Stimulated activated CD8-positive, alpha-beta memory T cell treated with anti-CD3 and anti-CD28 coated beads, Interleukin-12 subunit alpha, Interleukin-12 subunit beta, amount 100 ng/mL, for 24 hours (primary cell): ENCODE data around the gene PPP2R2C.

Experiments used
- DNase-seq: peaks from one replicate; pipeline ENCODE4 v3.0.0-alpha.2; 2020; ENCODE audit errors: extremely low read depth

The PPP2R2C gene

GRCh38 chr4:6472387-6473263 lies at the start of gene PPP2R2C:
TSS of gene PPP2R2C (minus strand) at chr4:6472614. CDS start at chr4:6472229, 385 bp downstream.
- DNase-seq, result no peak

GRCh38 chr4:6520978-6521377 lies 48.6 kb upstream of the PPP2R2C start:
- DNase-seq, result no peak

- no peak for DNase-seq
Observed at GRCh38 chr4:6520051-6520636, 47.7 kb upstream of the PPP2R2C start.

DNA sequence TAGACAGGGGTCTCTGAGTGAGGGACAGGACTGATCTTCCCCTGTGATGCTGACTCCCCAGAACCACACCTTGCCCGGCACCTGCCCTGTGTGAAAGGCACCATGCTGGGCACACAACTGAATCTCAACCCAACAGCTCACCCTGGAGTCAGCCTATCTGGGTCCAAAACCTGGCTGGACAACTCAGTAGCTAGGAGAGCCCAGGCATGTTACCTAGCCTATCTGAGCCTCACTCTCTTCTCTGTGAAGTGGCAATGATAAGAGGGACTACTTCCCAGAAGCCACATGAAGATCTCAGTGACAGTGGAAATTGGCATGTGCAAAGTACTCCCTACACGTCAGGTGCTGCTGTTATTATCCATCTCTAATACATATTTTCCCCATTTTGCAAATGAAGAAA lies 44.8 kb upstream of the PPP2R2C start:
- no peak for DNase-seq

DNA sequence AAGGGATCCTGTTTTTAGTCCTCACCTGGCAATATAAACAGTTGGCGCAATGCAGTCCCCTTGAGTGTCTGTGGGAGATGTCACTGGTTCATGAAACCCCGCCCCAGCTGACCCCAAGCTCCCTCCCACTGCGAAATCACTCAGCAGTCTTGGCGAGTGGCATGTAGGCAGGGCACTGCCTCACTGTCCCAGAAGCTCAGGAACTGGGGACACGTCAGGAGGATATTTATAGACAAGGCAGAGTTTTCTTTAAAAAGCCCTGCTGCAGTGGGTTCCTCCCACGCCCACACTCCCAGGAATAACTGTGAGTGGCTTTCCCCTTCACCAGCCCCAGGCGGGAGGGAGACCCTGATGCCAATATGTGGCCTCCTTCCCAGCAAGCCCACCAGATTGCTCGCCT lies 44.3 kb upstream of the PPP2R2C start:
- DNase-seq, result no peak

DNA sequence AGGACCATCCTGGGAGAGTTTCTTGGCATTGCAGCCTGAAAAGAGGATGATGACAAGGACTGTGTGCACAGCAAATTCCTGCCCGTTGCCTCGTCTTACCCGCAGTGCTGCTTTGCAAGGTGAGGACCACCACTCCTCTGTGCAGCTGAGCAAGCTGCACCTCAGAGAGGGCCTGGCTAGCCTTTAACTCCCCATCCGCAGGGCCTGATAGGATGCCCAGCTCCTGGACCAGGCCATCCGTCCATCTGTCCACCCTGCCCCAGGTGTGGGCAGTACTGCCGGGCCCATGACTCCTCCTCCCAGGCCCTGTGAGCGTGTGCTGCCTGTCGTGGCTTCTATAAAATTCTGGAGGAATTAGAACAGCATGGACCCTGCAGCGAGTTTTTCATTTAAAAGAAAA lies 43.9 kb upstream of the PPP2R2C start:
- no peak for DNase-seq

DNA sequence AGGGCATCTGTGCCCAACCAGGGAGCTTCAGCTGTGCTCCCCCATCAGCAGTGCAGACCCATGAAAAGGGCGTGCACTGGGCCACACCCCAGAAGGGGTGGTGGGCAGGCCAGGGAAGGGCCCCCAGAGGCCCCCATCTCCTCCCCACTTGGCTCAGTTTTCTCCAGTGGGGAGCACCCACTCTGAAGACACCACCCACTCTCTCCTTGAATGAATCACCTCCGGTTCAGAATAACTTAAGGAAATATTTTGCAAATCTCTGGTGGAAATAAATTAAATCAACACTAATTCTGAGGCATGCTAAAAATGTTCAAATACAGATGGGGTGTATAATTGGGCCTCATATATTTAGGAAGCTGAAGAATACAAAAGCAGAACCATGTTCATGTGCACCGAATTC lies 41.3 kb upstream of the PPP2R2C start:
- no peak for DNase-seq

DNA sequence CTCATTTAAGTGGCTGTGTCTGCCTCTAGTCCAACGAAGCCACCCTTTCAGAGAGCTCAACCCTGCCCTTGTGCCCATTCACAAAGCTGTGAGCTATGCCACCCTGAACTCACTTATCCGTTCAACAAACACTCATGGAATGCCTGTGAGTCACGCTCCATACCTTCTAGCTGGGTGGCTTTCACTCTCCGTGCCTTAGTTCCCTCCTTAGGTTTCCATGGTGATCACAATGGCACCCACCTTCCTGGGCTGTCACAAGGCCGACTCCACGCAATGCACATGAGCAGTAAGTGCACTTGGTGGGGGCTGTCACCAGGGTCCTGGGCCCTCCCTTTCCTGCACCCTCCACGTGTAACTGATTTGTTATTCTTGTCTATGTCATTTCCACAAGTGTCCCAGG lies 37.2 kb upstream of the PPP2R2C start:
- no peak for DNase-seq

DNA sequence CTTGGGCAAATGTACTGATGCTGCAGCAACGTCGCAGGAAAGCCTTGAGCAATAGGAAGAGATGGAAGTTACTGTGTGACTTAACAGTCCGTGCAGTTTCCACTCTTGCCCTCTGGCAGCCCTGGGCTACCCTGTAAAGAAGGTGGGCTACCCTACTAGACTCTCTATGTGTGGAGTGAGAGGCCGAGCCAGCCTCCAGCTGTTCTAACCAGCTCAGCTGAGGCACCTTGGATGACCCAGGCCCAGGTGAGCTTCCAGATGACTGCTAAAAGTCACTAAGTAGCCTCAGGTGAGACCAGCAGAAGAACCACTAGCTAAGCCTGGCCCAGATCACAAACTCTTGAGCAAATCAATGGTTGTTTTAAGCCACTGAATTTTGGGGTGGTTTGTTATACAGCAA lies 34.9 kb upstream of the PPP2R2C start:
- no peak for DNase-seq

GRCh38 chr4:6506616-6507140 lies 34.3 kb upstream of the PPP2R2C start:
- DNase-seq, result no peak

- no peak for DNase-seq
Observed at GRCh38 chr4:6504900-6505496, 32.6 kb upstream of the PPP2R2C start.

DNA sequence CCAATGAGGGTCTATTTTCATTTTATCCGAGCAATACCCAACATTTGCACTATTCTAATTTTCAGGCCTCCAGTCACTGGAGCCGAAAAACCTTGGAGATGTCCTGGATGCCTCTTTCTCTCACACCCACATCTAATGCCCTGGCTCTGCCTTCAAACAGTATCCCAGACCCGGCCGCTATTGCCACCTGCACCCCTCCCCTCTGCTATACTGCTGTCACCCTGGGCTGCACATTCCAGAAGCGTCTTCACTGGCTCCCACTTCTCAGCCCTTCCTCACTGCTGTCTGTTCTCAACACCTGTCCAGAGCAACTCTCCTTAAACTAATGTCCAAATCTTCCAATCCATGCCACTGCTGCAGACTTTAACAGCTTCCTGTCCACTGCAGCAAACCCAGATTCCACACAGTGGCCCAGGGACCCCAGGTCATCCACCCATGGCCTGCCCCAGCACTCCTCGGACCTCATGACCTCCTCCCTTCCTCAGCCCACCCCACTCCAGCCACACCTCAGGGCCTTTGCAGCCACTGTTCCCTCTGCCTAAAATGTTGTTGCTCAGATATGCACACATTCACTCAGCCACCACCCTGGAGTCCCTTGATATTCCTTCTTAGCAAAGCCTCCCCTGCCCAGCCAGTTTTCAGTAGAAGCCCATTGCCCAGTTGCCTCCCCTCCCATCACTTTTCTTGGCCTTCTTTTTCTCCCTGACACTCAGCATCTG lies 30.5 kb upstream of the PPP2R2C start:
- no peak for DNase-seq

GRCh38 chr4:6502147-6502546 lies 29.7 kb upstream of the PPP2R2C start:
- no peak for DNase-seq

DNA sequence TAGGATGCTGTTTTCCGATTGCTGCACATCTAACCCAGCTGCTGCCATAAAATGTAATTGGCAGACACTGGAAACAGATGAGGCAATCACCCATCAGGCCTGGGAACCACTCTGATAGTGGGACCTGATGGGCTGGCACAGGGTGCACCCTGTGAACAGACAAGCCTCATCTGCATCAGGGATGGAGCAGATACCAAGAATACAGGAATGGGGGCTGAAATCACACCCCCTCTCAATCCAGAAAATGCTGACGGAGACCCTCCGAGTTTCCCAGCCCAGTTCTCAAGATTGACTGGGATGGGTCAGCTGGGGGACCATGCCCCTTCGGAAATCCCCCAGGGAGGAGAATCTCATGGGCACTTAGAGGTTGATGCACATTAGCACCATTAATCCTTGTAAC lies 28.8 kb upstream of the PPP2R2C start:
- DNase-seq, result no peak

GRCh38 chr4:6500481-6501140 lies 28.2 kb upstream of the PPP2R2C start:
- no peak for DNase-seq

DNA sequence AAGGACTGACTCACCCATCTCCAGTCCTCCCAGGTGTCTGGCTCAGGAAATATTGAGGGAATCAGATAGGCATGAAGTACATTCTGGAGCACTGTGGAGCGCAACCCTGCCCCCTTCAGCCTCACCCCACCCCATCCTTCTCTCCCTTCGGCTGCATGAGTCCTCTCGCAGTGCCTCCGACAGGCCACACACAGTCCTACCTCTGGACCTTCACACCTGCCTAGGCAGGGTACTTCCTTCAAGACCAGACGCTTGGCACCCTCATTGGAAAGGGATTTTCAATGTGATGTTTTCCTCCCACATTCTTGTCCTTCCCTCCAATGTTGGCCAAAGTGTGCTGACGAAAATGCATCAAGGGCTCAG lies 26.8 kb upstream of the PPP2R2C start:
- DNase-seq, result no peak

- no peak for DNase-seq
Observed at GRCh38 chr4:6498511-6499237, 26.3 kb upstream of the PPP2R2C start.

DNA sequence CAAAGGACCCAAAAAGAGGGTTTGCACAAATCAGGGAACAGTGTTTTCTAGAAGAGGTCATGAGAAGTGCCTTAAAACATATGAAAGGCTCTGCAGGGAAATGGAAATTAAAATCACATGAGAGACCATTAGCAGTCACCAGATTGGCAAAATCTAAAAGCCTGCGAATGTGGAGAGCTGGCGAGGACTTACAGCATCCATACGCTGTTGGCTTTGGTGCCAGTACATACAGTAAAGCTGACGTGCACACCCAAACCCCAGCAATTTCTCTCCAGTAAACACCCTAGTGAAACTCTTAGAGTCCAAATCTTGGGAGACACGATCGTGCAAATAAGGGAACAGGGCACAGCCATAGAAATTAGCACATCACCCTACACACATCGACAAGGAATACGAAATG lies 25.4 kb upstream of the PPP2R2C start:
- DNase-seq, result no peak

GRCh38 chr4:6495736-6496135 lies 23.3 kb upstream of the PPP2R2C start:
- DNase-seq, result no peak

GRCh38 chr4:6495296-6495590 lies 22.8 kb upstream of the PPP2R2C start:
- no peak for DNase-seq
